GM18498 (cell line): ENCODE data around the gene KCNJ9.

Experiments used
- ATAC-seq: cut with Tn5 transposase; IDR thresholded peaks from one replicate; pipeline ENCODE4 v1.9.1; 2021; ENCODE audit warnings: mild to moderate bottlenecking, moderate library complexity; ENCODE audit not compliant: unreplicated experiment

The KCNJ9 gene

DNA sequence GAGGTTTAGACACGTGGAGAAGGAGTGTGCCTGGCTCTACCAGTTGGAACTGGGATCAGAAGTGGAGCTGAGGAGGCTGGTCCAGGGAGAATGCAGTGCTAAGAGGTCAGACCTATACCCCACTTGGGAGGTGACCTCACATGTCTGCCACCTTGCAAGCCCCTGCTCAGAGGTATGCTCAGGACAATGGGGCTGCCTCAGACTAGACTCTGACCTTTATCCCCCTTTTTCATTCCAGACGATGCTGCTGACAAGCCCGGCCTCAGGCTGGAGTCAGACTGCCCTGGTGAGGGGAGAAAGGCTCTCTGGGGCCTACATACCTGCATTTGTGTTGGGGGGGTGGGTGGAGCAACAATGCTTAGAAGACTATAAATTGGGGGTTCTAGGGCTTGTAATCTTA is 16.6 kb upstream of the KCNJ9 start:
- ATAC-seq = no peak

DNA sequence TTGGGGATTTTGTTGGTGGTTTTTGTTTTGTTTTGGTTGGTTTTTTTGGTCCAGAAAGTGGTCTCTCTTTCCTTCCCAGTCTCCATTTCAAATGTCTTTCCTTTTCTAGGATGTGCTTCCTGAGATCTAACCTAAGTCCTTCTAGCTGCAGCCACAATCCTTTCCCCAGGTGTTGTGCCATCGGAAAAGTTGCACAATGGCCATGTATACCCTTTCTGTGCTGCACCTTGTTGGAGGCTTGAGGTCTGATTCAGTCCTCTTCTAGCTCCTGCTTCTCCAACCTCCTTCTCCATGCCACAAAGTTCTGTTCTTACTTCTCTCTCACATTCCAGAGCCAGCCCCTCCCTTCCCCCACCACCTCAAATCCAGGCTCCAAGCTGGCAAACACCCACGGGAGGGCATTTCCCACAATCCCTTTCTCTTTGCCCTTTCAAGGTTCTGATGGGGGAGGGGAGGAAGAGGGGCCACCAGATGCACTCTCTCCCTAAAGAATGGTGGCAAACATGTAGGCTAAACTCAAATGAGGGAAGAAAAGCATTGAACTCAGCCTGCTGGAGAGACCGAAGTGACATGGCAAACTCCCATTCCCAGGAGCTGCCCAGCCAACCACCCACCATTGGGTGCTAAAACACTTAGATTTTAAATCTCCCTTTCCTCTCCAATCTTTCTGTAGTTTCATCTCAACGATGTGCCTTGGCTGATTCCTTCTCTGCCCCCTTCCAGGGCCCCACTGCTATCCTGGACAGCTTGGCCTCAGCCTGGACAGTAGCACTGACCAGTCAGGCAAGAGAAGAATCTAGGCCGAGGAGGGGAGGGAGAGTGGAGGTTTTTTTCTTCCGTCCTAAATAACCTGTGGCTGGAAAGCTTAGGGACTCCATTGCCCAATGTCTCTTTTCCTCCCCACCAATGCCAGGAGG is 14.3 kb upstream of the KCNJ9 start:
- ATAC-seq = no peak

DNA sequence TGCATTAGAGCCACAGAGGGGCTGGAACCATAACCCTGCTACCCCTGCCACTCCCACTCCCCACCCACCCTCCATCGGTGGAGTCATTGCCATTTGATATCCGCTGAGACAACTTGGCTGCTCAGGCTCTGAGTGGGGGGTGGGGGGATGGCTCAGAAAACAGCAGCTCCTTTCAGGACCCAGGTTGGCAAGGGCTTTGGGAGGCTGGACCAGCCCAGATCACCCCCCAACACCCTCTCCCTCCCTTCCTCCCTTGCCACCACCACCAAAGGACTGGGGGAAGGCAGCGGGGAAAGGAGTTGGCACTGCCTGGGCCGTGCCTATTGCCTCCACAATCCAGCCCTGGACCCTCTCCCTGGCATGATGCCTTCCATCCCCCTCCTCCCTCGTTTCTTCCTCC is 13.1 kb upstream of the KCNJ9 start:
- ATAC-seq = no peak

DNA sequence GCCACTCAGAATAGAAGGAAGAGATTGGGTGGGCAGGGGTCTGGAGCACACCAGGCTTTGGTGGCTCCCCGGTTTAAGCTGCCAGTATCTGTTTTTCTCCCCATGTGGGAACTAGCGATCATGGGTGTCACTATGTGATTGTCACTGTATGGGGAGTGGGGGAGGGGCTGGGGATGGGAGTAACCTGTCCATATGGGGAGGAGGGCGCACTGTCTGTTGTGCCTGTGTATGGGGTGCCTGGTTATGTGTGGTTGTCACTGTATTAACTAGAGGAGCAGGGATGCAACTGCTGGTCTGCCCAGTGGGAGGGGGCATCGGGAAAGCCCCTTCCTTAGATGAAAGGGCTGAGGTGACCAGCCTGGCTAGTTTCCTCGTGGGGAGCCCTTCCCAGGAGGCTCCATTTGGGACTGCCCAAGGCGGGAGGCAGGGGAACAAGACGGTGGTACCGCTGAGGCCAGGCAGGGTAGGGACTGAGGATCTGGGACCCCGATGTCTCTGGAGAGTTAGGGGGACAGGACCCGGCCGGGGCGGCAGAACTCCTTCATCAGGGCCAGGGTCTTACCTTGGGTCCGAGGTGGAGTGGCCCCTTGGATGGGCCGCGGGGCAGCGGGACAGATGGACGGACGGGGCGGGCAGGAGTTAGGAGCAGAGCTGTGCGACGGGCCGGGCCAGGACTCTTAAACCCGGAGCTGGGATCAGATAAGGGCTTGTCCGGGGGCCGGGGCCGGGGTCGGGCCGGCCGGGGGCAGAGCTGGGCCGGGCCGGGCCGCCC is 11.7 kb upstream of the KCNJ9 start, which contains the start of gene KCNJ10:
TSS of gene KCNJ10 (minus strand) at position 701 of the 772 bp plus-strand sequence. CDS start 27,628 bp downstream, outside the sequence.
- peak; percentile 7 for ATAC-seq

DNA sequence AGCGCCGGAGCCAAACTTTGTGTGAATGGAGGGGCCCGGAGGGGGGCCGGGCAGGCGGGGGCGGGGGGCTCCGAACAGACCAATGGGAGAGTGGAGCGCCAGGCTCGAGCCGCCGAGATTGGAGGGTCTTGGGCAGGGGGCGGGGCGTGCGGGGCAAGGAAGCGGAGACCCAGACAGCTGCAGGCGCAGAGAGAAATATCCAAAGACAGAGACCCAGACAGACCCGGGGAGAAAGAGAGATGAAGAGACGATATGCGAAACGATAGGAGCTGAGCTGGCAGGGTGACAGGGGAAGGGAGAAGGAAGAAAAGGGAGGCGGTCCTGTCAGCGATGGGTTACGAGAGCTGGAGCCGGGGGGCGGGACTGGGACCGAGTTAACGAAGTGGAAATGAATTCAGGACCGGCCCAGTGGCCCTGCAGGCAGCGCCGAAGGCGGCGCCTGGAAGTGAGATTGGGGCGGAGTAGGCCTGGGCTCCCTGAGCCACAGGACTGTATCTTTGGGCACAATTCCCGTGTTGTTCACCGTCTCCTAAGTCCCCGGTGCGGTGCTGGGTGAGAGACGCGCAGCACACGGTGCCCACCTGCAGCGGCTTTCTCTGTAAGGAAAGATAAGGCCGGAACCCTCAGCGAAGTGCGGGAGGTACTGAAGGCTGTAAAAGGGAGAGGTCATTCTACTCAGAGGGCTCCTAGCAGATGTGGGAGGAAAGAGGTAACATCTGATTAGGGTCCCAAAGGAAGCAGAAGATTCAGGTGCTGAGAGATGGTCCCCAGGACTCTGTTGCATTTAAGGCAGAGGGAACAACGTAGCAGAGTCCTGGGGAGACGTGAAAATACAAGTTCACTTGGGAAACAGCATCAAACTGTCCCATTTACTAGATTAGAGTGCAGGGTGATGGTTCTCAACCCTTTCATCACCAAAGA is 10.8 kb upstream of the KCNJ9 start:
- peak; percentile 40 for ATAC-seq

DNA sequence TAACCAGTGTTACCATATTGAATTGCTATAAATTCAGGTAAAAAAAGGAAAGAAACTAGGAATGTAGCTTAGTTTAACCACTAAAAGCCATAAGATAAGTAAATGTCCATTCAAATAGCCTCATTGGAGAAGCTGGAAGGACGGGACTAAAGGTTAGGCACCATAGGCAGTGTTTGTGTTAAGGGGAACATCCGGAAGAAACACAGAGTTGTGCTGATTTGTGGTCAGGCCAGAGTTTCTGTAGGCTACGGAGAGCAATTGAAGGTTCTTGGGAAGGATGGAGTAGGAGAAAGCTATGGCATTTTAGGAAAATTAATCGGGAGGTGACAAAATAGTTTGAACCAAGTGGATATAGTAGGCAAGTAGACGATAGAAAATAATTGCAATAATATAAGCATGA is 10.0 kb upstream of the KCNJ9 start:
- ATAC-seq = no peak

DNA sequence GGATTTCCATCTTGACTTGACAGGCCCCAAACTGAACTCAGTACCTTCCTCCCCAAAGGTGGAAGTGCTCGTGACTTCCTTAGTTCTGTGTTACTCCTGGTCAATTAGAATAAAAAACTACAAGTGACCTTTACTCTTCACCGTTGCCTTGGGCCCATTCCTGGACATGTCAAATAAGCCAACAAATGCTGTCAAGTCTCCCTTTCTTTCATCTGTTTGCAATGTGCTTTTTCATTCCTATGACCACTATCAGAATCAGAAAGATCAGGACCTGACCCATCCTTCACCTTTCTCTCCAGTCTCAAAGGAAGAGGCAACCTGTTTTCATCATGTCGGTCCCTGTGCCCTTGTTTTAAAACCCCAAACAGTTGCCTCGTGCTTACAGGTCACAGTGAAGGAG is 6.5 kb upstream of the KCNJ9 start:
- ATAC-seq = no peak

DNA sequence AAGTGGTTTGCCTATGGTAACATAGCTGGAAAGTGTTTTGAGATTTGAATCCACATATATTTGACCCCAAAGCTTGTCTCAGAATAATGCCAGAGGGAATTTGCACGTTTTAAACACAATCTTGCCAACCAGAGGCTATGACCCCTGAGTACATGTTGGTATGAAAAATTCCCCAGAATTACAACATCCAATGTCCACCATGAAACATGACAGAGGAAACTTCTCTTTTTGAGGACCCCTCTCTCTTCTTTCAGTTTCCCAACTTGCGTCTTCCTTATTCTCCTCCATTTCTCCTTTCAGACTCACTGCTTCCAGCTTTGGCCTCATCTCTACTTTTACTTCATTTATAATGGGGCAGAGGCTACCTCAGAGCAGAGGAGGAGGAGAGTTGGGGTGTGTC is 5.5 kb upstream of the KCNJ9 start:
- ATAC-seq = no peak

DNA sequence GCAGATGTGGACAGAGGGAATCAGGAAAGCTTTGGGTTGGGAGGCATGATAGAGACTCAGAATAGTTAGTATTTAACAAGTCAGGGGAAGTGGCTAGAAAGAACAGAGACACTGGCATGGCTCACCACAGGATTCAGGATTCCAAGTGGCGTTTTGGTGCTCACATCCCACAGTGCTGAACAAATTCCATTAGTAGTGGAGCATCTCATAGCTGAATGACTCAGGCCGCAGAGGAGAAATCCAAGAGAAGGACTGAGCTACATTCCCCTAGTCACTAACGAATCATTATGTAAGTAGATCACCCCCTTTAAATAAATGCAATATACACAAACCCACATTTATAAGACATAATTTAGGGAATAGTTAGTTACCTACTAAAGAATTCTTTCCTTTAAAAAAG is 5.0 kb upstream of the KCNJ9 start:
- no peak for ATAC-seq

DNA sequence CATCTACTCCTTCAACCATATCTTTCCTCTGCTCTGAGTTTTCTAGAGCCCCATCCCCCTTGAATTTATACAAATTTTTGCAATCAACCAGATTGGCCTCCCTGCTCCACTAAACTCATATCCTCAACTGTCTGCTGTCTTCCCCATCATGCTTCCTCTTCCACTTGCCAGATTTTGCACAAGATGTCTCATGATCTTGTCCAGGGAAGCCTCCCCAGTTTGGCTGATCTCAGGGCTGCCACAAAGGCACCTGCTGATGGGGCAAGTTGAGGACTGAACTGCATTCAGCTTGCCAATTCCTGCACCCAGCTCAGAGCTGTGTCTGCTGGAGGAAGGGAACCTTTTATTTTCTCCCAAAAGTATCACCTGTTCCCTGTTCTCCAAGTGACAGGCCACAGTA is 3.9 kb upstream of the KCNJ9 start:
- ATAC-seq = no peak

DNA sequence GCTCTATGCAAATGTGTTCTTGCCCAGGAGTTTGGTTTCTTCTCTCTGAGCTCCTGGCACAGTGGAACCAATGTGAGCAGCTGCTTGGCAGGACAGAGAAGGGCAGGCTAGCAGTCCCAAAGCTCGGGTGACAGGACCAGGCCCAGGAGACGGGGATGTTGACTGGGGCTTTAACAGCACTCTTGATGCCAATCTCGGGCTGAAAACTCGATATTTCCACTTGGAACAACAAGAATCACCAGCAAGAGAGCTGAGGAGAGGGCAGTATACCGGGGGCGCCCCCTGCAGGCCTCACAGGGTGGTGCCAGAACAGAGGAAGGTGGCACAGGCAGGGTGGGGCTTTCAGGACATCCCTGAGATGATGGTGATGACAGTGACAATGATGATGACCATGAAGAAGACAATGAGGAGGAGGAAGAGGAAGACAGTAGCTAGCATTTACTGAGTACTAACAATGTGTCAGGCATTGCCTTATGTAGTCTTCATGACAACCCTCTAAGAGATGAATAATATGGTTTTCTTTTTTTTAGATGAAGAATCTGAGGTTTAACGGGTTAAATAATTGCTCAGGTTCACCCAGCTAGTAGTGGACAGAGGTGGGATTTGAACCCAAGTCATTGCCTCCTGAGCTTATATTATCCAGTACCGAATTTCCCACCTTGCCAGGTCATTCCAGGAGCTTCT is 2.7 kb upstream of the KCNJ9 start:
- ATAC-seq = no peak

DNA sequence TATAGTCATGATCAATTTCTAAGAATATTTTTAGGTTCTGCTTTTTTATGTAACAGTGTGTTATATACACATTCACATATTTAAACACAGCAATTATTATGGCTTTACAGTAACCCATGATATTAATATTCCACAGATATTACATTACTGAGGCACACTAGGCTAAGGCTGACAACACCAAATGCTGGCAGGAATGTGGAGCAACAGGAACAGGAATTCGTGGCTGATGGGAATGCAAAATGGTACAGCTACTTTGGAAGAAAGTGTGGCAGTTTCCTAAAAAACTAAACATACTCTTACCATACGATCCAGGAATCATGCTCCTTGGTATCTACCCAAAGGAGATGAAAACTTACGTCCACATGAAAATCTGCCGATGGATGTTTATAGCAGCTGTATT is 1.9 kb upstream of the KCNJ9 start:
- no peak for ATAC-seq

DNA sequence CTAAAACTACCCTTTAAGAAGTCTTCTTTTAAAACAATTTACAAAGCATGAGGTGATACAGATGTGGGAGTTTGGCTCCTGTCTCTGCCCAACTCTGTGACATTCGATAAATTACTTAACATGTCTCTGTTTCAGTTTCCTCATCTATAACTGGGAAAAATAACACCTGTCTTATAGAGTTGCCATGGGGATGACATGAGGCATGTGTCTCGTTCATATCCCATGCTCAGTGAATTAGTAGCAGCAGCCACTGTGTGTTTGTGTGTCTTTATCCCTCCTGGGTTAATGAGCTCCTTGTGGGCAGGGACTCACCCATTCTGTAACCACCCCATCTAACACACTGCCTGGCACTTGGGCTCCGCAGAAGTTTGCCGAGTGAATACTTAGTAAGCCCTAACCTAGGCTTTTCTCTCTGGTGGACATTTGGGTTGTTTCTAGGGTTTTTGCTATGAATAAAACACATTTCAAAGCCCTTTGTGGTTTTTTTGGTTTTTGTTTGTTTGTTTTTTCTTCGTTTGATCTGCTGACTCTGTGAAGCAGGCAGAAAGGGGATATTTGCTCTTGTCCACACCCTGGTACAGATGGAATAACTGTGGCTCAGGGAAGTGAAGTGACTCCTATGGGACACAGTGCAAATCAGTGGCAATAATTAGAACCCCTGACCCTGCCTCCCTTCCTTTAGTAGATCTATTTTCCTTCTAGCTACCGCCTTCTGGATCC is 797 bp upstream of the KCNJ9 start:
- no peak for ATAC-seq

DNA sequence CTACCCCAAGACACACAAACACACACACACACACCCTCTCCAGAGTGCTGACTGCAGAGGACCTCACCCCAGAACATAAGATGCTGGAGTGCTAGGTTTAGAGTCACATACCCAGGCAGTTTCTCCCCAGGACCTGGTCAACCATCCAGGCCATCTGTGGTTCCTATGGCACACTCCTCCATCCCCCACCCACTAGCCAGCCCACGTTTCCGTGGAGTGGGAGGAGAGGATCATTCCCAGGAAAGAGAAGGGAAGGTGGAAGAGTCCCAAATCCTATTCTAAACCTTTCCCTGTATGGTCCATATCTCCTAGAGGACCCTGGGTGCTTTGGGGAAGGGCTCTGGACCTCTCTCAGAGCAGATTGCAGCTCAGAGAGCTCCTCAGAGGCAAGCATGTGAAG is 1.1 kb downstream of the KCNJ9 start:
- ATAC-seq = no peak

DNA sequence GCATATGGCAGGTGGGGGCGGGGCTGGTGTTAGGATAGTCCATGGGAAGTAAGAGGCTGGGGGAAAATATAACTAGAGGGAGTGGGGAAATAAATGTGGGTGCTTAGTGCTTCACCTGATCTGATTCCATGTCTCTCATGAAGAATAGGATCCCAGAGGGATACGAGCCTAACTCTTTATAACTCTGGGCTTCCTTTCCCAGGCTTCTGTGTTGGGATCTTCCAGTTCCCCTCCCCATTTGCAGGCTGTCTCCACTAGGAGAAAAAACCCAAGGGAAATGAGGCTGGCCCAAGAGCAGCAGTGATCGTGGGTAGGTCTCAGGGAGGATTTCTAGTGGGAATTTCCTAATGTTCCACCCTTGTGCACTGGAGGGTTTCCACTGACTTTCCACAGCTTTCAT is 1.6 kb downstream of the KCNJ9 start:
- no peak for ATAC-seq

DNA sequence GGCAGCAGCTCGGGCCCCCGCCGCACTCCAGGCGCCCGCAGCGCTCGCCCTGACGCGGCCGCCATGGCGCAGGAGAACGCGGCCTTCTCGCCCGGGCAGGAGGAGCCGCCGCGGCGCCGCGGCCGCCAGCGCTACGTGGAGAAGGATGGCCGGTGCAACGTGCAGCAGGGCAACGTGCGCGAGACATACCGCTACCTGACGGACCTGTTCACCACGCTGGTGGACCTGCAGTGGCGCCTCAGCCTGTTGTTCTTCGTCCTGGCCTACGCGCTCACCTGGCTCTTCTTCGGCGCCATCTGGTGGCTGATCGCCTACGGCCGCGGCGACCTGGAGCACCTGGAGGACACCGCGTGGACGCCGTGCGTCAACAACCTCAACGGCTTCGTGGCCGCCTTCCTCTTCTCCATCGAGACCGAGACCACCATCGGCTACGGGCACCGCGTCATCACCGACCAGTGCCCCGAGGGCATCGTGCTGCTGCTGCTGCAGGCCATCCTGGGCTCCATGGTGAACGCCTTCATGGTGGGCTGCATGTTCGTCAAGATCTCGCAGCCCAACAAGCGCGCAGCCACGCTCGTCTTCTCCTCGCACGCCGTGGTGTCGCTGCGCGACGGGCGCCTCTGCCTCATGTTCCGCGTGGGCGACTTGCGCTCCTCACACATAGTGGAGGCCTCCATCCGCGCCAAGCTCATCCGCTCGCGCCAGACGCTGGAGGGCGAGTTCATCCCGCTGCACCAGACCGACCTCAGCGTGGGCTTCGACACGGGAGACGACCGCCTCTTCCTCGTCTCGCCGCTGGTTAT is 2.8 kb downstream of the KCNJ9 start:
- peak; percentile 79 for ATAC-seq

DNA sequence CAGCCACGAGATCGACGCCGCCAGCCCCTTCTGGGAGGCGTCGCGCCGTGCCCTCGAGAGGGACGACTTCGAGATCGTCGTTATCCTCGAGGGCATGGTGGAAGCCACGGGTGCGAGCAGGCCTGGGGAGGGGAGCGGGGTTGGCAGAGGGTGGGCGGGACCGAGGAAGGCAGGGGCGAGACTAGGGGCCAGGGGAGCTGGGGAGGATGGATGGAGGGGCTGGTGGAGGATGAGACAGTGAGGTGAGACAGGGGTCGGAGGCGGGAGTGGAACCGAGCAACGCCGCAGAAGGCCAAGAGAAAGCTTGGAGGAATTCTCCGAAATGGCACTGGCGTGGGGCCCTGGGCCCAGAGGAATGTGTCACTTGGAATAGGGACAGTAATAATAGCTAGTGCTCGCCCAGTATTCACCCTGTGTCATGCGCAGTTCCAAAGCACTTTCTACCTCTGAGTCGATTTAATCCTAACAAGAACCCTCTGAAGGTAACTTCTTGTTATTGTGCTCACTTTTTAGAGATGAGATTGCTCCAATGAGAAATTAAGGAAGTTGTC is 3.5 kb downstream of the KCNJ9 start:
- no peak for ATAC-seq

DNA sequence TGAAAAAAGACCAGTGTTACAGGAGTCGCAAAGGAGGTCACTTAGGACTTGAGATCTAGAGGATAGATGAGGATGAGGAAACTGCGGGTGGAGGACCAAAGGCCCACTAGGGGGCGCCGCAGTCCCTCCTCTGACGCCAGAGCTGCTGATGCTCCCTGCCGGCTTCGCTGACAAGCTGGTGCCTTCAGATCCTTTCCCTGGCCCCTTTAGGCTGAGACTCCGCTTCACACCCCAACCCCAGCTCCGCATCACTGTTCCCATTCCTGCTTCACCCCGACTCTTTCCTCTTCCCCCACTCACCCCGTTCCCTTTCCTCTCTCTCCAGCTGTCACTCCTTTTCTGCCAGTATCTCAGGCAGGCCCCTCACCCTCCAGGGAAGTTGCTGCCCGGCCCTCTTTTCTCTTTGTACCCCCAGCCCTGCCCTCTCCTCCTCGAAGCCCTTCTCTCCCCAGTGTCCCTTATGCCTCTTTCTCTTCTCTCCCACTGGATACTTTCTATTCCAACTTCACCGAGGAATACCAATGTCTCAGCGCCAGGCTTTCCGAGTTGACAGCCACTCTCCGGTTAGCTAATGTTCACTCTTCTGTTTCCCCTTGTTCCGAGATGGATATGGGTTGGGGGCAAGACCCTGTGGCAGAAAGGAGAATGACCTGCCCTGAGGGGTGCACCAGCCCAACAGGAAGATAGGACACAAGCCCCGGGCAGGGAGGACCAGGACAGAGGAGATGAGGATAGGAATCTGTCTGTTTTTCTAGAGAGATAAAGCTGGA is 4.5 kb downstream of the KCNJ9 start:
- no peak for ATAC-seq
